IPS-15b (cell line): ENCODE data around the gene KLHL12.

Source experiments
- H3K27me3 ChIP-seq: one replicate; pipeline ENCODE4 v1.6.1; 2013; ENCODE audit warnings: low read length; ENCODE audit not compliant: control insufficient read depth, insufficient read depth
- H3K36me3 ChIP-seq: one replicate; pipeline ENCODE4 v1.6.1; 2013; ENCODE audit warnings: low read length; ENCODE audit not compliant: control insufficient read depth, insufficient read depth
- H3K4me1 ChIP-seq: one replicate; pipeline ENCODE4 v1.6.1; 2013; ENCODE audit warnings: mild to moderate bottlenecking, low read length; ENCODE audit not compliant: control insufficient read depth, insufficient read depth
- H3K4me3 ChIP-seq: one replicate; pipeline ENCODE4 v1.5.1; 2013; ENCODE audit warnings: low read depth, low read length
- H3K9ac ChIP-seq: one replicate; pipeline ENCODE4 v1.6.1; 2013; ENCODE audit warnings: low read depth, mild to moderate bottlenecking, low read length
- H3K9me3 ChIP-seq: one replicate; pipeline ENCODE4 v1.6.1; 2013; ENCODE audit warnings: mild to moderate bottlenecking, low read length; ENCODE audit not compliant: control insufficient read depth, insufficient read depth

The KLHL12 gene

GRCh38 chr1:202959276-202959620 lies 32.2 kb upstream of the KLHL12 start:
- Histone ChIP-seq H3K9me3 (no peaks in the 10 kb centered on the region), H3K4me1 (no peaks in the 10 kb centered on the region), H3K9ac (no peak overlapping the region), H3K27me3 (no peaks in the 10 kb centered on the region), H3K4me3 (no peak overlapping the region), H3K36me3 (peaks cover 4% of the 10 kb centered on the region)

GRCh38 chr1:202958544-202959275 lies 31.7 kb upstream of the KLHL12 start:
- Histone ChIP-seq H3K27me3 (no peaks in the 10 kb centered on the region), H3K9ac (peak overlapping the region; percentile 71), H3K4me1 (no peaks in the 10 kb centered on the region), H3K4me3 (peak overlapping the region; percentile 96), H3K9me3 (no peaks in the 10 kb centered on the region), H3K36me3 (peaks cover 4% of the 10 kb centered on the region)

GRCh38 chr1:202957733-202958543 lies 30.9 kb upstream of the KLHL12 start, which contains the start of gene ADIPOR1:
TSS of gene ADIPOR1 (minus strand) at chr1:202958312. CDS start at chr1:202951070, 7,242 bp downstream.
- Histone ChIP-seq H3K9ac (peak within 1 kb of the TSS; percentile 82), H3K36me3 (peaks cover 4% of the 10 kb centered on the region), H3K4me1 (no peaks in the 10 kb centered on the region), H3K4me3 (peak within 1 kb of the TSS; percentile 96), H3K9me3 (no peaks in the 10 kb centered on the region), H3K27me3 (no peaks in the 10 kb centered on the region)

- H3K36me3 ChIP-seq = no peaks in the 10 kb centered on the region
- H3K4me1 ChIP-seq = no peaks in the 10 kb centered on the region
- no peaks in the 10 kb centered on the region for H3K9me3 ChIP-seq
- no peaks in the 10 kb centered on the region for H3K27me3 ChIP-seq
- peak overlapping the region; percentile 87 for H3K4me3 ChIP-seq
- no peak overlapping the region for H3K9ac ChIP-seq
Observed at GRCh38 chr1:202956969-202957368, 29.9 kb upstream of the KLHL12 start.

- H3K9ac ChIP-seq = no peak overlapping the region
- H3K27me3 ChIP-seq = no peaks in the 10 kb centered on the region
- H3K4me1 ChIP-seq = no peaks in the 10 kb centered on the region
- no peak overlapping the region for H3K4me3 ChIP-seq
- no peaks in the 10 kb centered on the region for H3K9me3 ChIP-seq
- H3K36me3 ChIP-seq = peaks cover 6% of the 10 kb centered on the region
Observed at GRCh38 chr1:202954057-202954745, 27.2 kb upstream of the KLHL12 start.

- Histone ChIP-seq H3K4me1 (no peaks in the 10 kb centered on the region), H3K9me3 (no peaks in the 10 kb centered on the region), H3K4me3 (no peak overlapping the region), H3K36me3 (peaks cover 7% of the 10 kb centered on the region), H3K27me3 (no peaks in the 10 kb centered on the region), H3K9ac (no peak overlapping the region)
Observed at GRCh38 chr1:202953392-202953791, 26.4 kb upstream of the KLHL12 start.

DNA sequence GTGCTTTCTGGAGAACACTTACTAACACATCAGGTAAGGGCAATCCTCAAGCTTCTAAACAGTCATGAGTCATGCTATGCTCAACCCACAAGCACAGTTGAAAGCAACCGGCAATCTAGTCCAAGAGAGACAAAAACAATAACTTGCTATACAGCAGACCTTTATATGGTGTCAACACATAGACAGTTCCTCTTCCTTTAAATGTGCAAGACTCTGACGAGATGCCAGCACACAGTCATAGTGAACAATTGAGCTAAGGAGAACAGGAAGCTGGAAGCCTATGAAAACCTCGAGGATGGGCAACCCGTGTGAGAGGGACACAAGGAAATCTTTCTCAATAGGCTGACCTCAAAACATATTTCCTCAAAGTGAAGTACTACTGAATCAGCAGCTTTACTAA lies 25.8 kb upstream of the KLHL12 start:
- Histone ChIP-seq H3K9me3 (no peaks in the 10 kb centered on the region), H3K4me1 (no peaks in the 10 kb centered on the region), H3K27me3 (no peaks in the 10 kb centered on the region), H3K4me3 (no peak overlapping the region), H3K9ac (no peak overlapping the region), H3K36me3 (peaks cover 12% of the 10 kb centered on the region)

DNA sequence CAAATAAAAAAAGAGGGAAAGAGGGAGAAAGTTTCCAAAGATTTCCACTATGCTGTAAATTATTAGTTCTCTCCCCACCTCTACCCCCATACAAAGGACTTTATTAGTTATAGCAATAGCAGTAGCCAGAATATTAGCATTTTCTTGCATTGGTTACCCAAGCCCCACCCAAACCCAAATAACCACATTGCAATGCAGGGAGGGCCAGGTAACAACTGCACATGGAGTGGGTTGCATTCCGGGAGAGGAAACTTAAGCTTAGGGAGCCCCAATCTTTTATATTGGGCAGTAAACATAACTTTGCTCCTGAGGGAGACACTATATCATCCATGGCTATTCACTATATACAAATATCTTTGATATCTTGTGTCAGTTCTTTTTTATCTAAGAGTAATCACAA lies 25.1 kb upstream of the KLHL12 start:
- peaks cover 12% of the 10 kb centered on the region for H3K36me3 ChIP-seq

GRCh38 chr1:202951437-202951836 lies 24.4 kb upstream of the KLHL12 start:
- H3K4me3 ChIP-seq = no peak overlapping the region
- no peaks in the 10 kb centered on the region for H3K27me3 ChIP-seq
- H3K9me3 ChIP-seq = no peaks in the 10 kb centered on the region
- peaks cover 16% of the 10 kb centered on the region for H3K36me3 ChIP-seq
- H3K4me1 ChIP-seq = no peaks in the 10 kb centered on the region
- no peak overlapping the region for H3K9ac ChIP-seq

More for the DNA sequence above, 25.1 kb upstream of the KLHL12 start:
- Histone ChIP-seq H3K27me3 (no peaks in the 10 kb centered on the region), H3K9me3 (no peaks in the 10 kb centered on the region), H3K4me1 (no peaks in the 10 kb centered on the region), H3K4me3 (no peak overlapping the region), H3K9ac (no peak overlapping the region)

DNA sequence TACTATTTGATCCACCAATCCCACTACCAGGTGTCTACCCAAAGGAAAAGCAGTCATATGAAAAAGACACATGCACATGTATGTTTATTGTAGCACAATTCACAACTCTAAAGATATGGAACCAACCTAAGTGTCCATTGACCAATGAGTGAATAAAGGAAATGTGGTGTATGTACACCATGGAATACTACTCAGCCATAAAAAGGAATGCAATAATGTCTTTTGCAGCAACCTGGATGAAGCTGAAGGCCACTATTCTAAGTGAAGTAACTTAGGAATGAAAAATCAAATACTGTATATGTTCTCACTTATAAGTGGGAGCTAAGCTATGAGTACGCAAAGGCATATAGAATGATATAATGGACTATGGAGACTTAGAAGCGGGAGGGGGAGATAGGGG lies 18.4 kb upstream of the KLHL12 start:
- Histone ChIP-seq H3K9ac (no peak overlapping the region), H3K9me3 (no peaks in the 10 kb centered on the region), H3K27me3 (no peaks in the 10 kb centered on the region), H3K4me1 (no peaks in the 10 kb centered on the region), H3K36me3 (peaks cover 51% of the 10 kb centered on the region), H3K4me3 (no peak overlapping the region)

- H3K4me1 ChIP-seq = no peaks in the 10 kb centered on the region
- no peak overlapping the region for H3K9ac ChIP-seq
- no peak overlapping the region for H3K4me3 ChIP-seq
- no peaks in the 10 kb centered on the region for H3K9me3 ChIP-seq
- H3K36me3 ChIP-seq = peaks cover 49% of the 10 kb centered on the region
- H3K27me3 ChIP-seq = no peaks in the 10 kb centered on the region
Observed at GRCh38 chr1:202944438-202944921, 17.4 kb upstream of the KLHL12 start.
